Chondrocyte (in vitro differentiated cells): Measurements from ENCODE around the gene MIPEP. TPM values are rescaled to one million over a fixed set of nuclear protein-coding genes. Genes with fewer than 3 reads are reported as not detected.

Experiments
- DNase-seq: peaks from one replicate; pipeline ENCODE4 v3.0.0; 2021; ENCODE audit warnings: mixed read lengths, low spot score
- H3K27ac Mint-ChIP-seq: one replicate; pipeline ENCODE4 v1.8.0; 2021; ENCODE audit warnings: mild to moderate bottlenecking, moderate library complexity, mixed read lengths; ENCODE audit not compliant: unreplicated experiment
- H3K27me3 Mint-ChIP-seq: 2 replicates; pipeline ENCODE4 v1.8.0; 2021; ENCODE audit warnings: low read depth, mixed read lengths
- H3K36me3 Mint-ChIP-seq: 2 replicates; pipeline ENCODE4 v1.8.0; 2021; ENCODE audit warnings: low read depth, mixed read lengths
- H3K4me1 Mint-ChIP-seq: 2 replicates; pipeline ENCODE4 v1.8.0; 2021; ENCODE audit warnings: low read depth, mild to moderate bottlenecking, mixed read lengths
- H3K4me3 Mint-ChIP-seq: one replicate; pipeline ENCODE4 v1.8.0; 2021; ENCODE audit warnings: mild to moderate bottlenecking, moderate library complexity, mixed read lengths; ENCODE audit not compliant: unreplicated experiment
- H3K9me3 Mint-ChIP-seq: 2 replicates; pipeline ENCODE4 v1.8.0; 2021; ENCODE audit warnings: low read depth, mixed read lengths
- total RNA-seq: library from RNA; stranded (reverse); gene quantifications from 3 replicates; pipeline ENCODE4 v1.2.1, GENCODE V29; 2021
- TF ChIP-seq, protein P1 (sequence below): fragments of 200-600 bp; sonication (generic); IDR thresholded peaks from 2 replicates; pipeline ENCODE4 v1.5.0; 2021; ENCODE audit warnings: antibody characterized with exemption, mild to moderate bottlenecking, moderate library complexity

MIPEP gene
- total RNA-seq, 1 donor from 2014 or later = 14.4 TPM

DNA sequence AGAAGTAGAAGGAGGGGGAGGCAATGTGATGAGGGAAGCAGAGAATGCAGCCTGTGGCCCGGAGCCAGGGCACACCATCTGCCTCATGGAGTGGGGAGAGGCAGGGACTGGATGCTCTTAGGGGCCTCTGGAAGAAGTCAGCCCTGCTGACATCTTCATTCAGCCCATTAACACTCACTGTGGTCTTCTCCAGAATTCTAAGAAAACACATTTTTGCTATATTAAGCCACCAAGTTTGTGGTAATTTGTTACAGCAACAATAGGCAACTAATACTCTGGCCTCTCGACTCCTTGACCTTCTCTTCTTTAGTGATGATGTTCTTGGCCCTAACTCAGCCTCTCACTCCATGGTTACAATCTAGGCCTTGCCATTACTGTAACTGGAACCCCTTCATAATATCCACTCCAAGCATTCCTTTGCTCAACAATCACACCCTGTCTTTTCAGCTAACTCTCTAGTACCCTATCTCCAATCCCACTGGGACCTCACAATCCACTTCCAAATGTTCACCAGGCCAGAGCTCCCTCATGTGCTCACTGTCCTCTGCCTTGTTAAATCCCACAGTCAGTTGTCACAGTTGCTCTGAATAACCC is 98.5 kb downstream of the MIPEP start:
- H3K36me3 Mint-ChIP-seq = no peaks in the 10 kb centered on the region
- no peaks in the 10 kb centered on the region for H3K9me3 Mint-ChIP-seq
- TF ChIP-seq, protein P1, sequence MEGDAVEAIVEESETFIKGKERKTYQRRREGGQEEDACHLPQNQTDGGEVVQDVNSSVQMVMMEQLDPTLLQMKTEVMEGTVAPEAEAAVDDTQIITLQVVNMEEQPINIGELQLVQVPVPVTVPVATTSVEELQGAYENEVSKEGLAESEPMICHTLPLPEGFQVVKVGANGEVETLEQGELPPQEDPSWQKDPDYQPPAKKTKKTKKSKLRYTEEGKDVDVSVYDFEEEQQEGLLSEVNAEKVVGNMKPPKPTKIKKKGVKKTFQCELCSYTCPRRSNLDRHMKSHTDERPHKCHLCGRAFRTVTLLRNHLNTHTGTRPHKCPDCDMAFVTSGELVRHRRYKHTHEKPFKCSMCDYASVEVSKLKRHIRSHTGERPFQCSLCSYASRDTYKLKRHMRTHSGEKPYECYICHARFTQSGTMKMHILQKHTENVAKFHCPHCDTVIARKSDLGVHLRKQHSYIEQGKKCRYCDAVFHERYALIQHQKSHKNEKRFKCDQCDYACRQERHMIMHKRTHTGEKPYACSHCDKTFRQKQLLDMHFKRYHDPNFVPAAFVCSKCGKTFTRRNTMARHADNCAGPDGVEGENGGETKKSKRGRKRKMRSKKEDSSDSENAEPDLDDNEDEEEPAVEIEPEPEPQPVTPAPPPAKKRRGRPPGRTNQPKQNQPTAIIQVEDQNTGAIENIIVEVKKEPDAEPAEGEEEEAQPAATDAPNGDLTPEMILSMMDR = peak; percentile 46
- H3K27ac Mint-ChIP-seq = no peak overlapping the region
- H3K4me3 Mint-ChIP-seq = no peak overlapping the region
- DNase-seq = no peak
- no peaks in the 10 kb centered on the region for H3K27me3 Mint-ChIP-seq
- H3K4me1 Mint-ChIP-seq = no peaks in the 10 kb centered on the region

DNA sequence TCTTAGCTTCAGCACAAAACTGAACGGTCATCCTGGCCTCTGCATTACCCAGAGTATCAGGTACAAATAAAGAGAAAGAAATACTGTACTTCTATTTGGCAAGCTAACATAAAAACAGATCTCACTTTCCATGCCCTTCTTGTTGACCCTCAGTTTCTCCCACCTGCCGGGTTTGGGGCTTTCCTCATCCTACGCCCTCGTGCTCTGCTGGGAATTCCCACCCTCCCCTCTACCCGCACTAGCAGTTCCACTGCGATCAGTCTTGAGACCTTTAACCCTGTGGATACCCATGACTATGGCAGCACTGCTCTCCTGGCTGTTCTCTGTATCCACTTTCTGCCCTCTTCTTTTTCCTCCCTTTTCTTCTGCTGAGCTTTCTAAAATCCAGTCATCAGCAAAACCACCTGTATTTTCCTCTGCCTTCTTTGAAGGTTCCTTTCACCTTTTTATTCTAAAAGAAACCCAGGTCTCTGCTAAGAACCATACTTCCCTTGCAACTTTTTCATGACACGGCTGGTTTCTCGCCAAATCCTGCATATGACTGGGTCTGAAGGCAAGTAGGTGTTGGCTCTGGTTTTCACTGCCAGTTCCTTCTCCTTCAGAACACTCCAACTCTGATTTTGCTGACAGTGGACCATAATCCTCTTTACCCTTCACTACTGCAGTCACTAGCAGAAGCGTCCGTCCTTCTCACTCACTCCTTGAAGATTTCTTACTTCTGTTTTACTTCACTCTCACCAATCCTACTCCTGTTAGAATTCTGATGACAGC is 99.4 kb downstream of the MIPEP start:
- Mint-ChIP-seq H3K9me3 (no peaks in the 10 kb centered on the region), H3K36me3 (no peaks in the 10 kb centered on the region), H3K4me1 (no peaks in the 10 kb centered on the region), H3K27ac (no peak overlapping the region), H3K27me3 (no peaks in the 10 kb centered on the region), H3K4me3 (no peak overlapping the region)
- no peak for DNase-seq
- TF ChIP-seq, protein P1 = no peak

DNA sequence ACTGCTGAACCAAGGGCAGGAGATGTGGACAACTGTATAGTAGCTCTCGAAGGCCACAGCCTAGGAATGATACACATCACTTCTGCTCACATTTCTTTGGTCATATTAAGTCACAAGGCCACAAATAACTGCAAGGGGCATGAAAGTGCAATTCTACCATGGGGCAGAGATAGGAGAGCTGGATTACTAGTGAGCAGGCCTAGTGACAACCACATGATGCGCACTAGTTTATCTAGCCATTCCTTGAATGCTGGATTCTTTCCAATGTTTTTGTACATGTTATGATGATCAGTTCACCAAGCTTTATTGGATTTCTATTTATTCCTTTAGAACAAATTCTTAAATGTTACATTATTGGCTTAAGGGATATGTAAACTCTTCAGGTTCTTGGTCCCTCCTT is 100.7 kb downstream of the MIPEP start:
- Mint-ChIP-seq H3K27me3 (no peaks in the 10 kb centered on the region), H3K9me3 (no peaks in the 10 kb centered on the region), H3K36me3 (peaks cover 3% of the 10 kb centered on the region), H3K4me3 (no peak overlapping the region), H3K27ac (no peak overlapping the region), H3K4me1 (no peaks in the 10 kb centered on the region)
- TF ChIP-seq, protein P1 = no peak
- DNase-seq = no peak

DNA sequence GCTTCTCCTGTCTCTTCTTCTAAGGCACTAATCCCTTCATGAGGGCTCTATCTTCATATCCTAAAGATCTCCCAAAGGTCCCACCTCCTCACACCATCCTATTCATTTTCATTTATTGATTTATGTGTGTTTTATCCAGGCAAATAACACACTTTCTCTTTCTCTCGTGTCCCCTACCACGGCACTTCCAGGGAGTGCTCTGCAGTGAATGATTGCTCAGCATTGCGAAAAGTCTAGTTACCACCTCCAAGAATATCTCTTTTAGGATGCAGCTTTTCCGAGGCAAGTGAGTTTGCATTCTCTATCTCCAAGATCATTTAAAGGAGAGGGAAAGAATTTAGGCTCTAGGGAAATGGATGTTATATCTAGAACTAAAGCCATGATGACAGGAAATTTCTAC is 101.7 kb downstream of the MIPEP start:
- H3K9me3 Mint-ChIP-seq = no peaks in the 10 kb centered on the region
- peaks cover 3% of the 10 kb centered on the region for H3K36me3 Mint-ChIP-seq
- TF ChIP-seq, protein P1 = no peak
- no peak for DNase-seq
- H3K27me3 Mint-ChIP-seq = no peaks in the 10 kb centered on the region
- H3K27ac Mint-ChIP-seq = no peak overlapping the region
- H3K4me3 Mint-ChIP-seq = no peak overlapping the region
- H3K4me1 Mint-ChIP-seq = no peaks in the 10 kb centered on the region

DNA sequence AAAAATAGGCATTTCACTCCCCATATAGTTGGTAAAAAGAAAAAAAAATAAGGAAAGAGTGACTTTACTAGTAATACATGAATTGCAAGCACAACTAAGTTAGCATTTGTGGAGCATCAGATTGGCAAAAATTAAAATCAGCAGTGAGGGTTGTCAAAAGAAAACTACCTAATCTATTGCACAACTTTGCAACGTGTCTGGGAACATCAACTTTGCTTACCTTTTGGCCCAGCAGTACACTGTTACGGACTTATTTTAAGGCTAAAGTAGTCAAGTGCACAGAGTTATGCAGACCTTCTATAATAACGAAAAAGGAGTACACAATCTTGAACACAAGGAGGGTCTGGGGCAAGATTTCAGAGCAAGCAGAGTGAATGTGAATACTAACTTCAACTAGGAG is 102.6 kb downstream of the MIPEP start:
- Mint-ChIP-seq H3K9me3 (no peaks in the 10 kb centered on the region), H3K36me3 (peaks cover 5% of the 10 kb centered on the region), H3K27ac (no peak overlapping the region), H3K27me3 (no peaks in the 10 kb centered on the region), H3K4me1 (no peaks in the 10 kb centered on the region), H3K4me3 (no peak overlapping the region)
- DNase-seq = no peak
- TF ChIP-seq, protein P1 = no peak
